Mesodermal cell (in vitro differentiated cells): ENCODE results near the gene FAM83C.

Source experiments
- H3K27ac ChIP-seq: 2 replicates; pipeline ENCODE4 v1.7.0; 2013; ENCODE audit warnings: mild to moderate bottlenecking, low read depth, low read length, moderate library complexity; ENCODE audit not compliant: severe bottlenecking
- H3K36me3 ChIP-seq: 2 replicates; pipeline ENCODE4 v1.7.1; 2013; ENCODE audit warnings: mild to moderate bottlenecking, low read length, moderate library complexity; ENCODE audit not compliant: control insufficient read depth, insufficient read depth
- H3K4me1 ChIP-seq: one replicate; pipeline ENCODE4 v1.7.1; 2013; ENCODE audit warnings: mild to moderate bottlenecking, low read length; ENCODE audit not compliant: insufficient read depth, control insufficient read depth, poor library complexity, severe bottlenecking
- H3K4me3 ChIP-seq: 2 replicates; pipeline ENCODE4 v1.7.0; 2013; ENCODE audit warnings: low read length, control low read depth, mild to moderate bottlenecking; ENCODE audit not compliant: insufficient read depth, poor library complexity, severe bottlenecking; ENCODE audit errors: extremely low read depth
- H3K9me3 ChIP-seq: 2 replicates; pipeline ENCODE4 v1.7.1; 2013; ENCODE audit warnings: mild to moderate bottlenecking, low read length, moderate library complexity; ENCODE audit not compliant: control insufficient read depth
- WGBS, 2 experiments: methylation state at CpG; one replicate each; pipeline ENCODE4 v1.1.5; 2013; ENCODE audit warnings: missing lambda C conversion rate in 2 of 2; ENCODE audit not compliant: insufficient coverage in 2 of 2; 5-methylcytosine and 5-hydroxymethylcytosine counted together

FAM83C gene

GRCh38 chr20:35297155-35297554 lies 4.9 kb upstream of the FAM83C start:
- H3K36me3 ChIP-seq: no peaks in the 10 kb centered on the region
- no peak overlapping the region for H3K27ac ChIP-seq
- H3K9me3 ChIP-seq: no peaks in the 10 kb centered on the region
- no peak overlapping the region for H3K4me3 ChIP-seq
- no peaks in the 10 kb centered on the region for H3K4me1 ChIP-seq
- 76 to 95% methylated on average over 3 to 7 of the region's 8 CpGs for WGBS, 2 experiments

GRCh38 chr20:35296101-35296554 lies 3.9 kb upstream of the FAM83C start:
- Histone ChIP-seq H3K9me3 (no peaks in the 10 kb centered on the region), H3K4me1 (no peaks in the 10 kb centered on the region), H3K4me3 (no peak overlapping the region), H3K36me3 (no peaks in the 10 kb centered on the region), H3K27ac (no peak overlapping the region)
- 82 to 92% methylated on average over 8 to 9 of the region's 9 CpGs for WGBS, 2 experiments

DNA sequence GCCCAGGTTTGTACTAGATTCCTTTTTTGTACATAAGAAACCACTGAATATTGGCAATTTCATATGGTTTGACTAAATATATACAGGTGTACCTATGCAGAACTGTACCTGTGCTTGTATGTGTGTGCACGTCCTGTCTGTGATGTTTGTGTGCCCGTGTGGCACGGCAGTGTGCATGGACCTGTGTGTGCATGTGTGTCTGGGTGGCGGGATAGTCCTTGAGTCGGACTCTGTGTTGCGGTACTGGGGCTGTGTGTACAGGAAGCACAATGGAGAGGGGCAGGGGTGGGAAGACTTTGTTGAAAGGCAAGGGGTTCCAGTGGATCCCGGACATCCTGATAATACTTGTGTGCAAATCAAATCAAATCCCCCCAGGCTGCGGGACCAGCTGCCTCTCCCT lies 3.4 kb upstream of the FAM83C start:
- no peaks in the 10 kb centered on the region for H3K36me3 ChIP-seq
- no peak overlapping the region for H3K27ac ChIP-seq
- no peaks in the 10 kb centered on the region for H3K9me3 ChIP-seq
- H3K4me1 ChIP-seq: no peaks in the 10 kb centered on the region
- 86 to 95% methylated on average over 4 to 7 of the region's 8 CpGs for WGBS, 2 experiments
- H3K4me3 ChIP-seq: no peak overlapping the region

DNA sequence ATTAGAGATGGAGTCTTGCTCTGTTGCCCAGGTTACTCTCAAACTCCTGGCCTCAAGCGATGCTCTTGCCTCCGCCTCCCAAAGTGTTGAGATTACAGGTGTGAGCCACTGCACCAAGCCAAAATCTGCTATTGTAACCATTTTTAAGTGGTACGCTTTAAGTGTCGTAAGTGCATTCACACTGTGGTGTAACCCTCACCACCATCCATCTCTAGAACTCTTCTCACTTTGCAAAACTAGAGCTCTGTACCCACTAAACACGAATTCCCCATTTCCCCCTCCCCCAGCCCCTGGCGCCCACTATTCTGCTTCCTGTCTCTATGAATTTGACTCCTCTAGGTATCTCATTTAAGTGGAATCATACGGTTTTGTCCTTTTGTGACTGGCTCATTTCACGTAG lies 2.8 kb upstream of the FAM83C start:
- Histone ChIP-seq H3K36me3 (no peaks in the 10 kb centered on the region), H3K4me3 (no peak overlapping the region), H3K27ac (no peak overlapping the region), H3K4me1 (no peaks in the 10 kb centered on the region), H3K9me3 (no peaks in the 10 kb centered on the region)
- 88 to 94% methylated on average over 6 to 7 of the region's 8 CpGs for whole genome bisulfite sequencing, 2 experiments

- Histone ChIP-seq H3K27ac (no peak overlapping the region), H3K9me3 (no peaks in the 10 kb centered on the region), H3K4me1 (no peaks in the 10 kb centered on the region), H3K36me3 (no peaks in the 10 kb centered on the region), H3K4me3 (no peak overlapping the region)
- 77 to 79% methylated on average over 3 of the region's 5 CpGs for WGBS, 2 experiments
Measured at GRCh38 chr20:35294293-35294685, 2.1 kb upstream of the FAM83C start.

GRCh38 chr20:35293303-35294292 lies 1.4 kb upstream of the FAM83C start:
- H3K4me3 ChIP-seq: no peak overlapping the region
- 97 to 98% methylated on average over 12 to 16 of the region's 19 CpGs for WGBS, 2 experiments
- H3K4me1 ChIP-seq: no peaks in the 10 kb centered on the region
- no peaks in the 10 kb centered on the region for H3K9me3 ChIP-seq
- H3K27ac ChIP-seq: no peak overlapping the region
- no peaks in the 10 kb centered on the region for H3K36me3 ChIP-seq

DNA sequence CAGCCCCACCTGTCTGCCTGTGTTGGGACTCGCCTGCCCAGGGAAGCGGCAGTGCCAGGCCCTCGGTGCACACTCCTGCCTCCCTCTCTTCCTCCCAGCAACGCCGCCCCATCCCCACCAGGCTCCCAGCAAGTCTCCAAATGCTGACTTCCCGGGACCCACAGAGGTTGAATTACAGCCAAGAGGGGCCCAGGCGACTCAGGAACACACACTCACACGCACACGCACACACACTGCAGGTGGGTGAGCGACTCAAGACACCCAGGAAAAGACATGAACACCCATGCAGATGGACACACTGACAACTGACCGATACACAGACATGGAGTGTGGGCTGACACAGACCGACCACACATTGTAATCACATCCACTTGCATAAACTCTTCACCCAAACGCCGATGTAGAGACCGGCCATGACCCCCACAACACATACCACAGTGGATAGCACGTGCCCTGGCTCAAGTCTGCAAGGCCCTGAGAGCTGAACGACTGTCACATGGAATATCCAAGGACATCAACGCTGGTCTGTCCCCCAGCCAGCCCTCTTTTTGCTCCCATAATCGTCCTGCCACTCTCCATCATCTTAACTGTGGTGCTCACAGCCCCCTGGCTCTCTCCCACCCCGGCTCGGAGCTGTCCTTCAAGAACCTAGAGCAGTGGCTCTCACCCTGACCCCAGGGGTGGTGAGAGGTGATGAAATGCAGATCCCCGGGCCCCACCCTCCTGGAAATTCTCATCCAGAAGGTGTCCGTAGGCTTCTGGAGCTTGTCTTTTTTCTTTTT lies 470 bp upstream of the FAM83C start:
- H3K4me3 ChIP-seq: no peak overlapping the region
- H3K27ac ChIP-seq: no peak overlapping the region
- H3K36me3 ChIP-seq: no peaks in the 10 kb centered on the region
- no peaks in the 10 kb centered on the region for H3K9me3 ChIP-seq
- 86 to 88% methylated on average over 12 to 19 of the region's 23 CpGs for WGBS, 2 experiments
- H3K4me1 ChIP-seq: no peaks in the 10 kb centered on the region

DNA sequence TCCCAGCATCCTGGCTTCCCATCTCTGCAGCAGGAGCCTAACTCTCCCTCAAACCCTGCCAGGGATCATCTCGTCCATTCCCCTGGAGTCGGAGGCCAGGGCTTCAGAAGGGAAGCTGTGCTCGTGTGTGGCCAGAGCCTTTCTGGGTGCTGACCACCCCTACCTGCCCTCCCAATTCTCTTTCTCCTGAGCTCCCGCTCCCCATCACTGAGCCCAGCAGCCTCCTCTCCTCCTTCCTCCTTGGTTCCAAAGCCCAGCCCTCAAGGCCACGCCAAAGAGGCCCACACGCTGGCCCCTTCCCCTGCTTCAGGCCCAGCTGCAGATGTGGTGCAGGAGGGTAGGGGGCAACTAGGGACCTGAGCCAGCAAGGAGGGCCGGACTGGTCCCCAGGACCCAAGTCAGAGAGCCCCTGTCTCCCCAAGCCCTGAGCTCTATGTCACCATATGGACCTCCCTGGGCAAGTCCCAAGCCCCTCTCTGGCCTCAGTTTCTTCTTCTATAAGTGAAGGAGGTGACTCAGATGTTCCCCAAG lies 1.3 kb downstream of the FAM83C start:
- H3K4me3 ChIP-seq: no peak overlapping the region
- no peaks in the 10 kb centered on the region for H3K4me1 ChIP-seq
- H3K27ac ChIP-seq: no peak overlapping the region
- no peaks in the 10 kb centered on the region for H3K36me3 ChIP-seq
- H3K9me3 ChIP-seq: no peaks in the 10 kb centered on the region
- WGBS, 2 experiments: 86 to 92% methylated on average over 4 to 5 of the region's 7 CpGs

GRCh38 chr20:35290186-35290886 lies 1.9 kb downstream of the FAM83C start:
- no peak overlapping the region for H3K27ac ChIP-seq

GRCh38 chr20:35288325-35289060 lies 3.7 kb downstream of the FAM83C start:
- 89 to 90% methylated on average over 13 to 15 of the region's 19 CpGs for WGBS, 2 experiments
- H3K4me3 ChIP-seq: no peak overlapping the region
- peaks cover 2% of the 10 kb centered on the region for H3K4me1 ChIP-seq
- no peaks in the 10 kb centered on the region for H3K9me3 ChIP-seq
- peaks cover under 1% of the 10 kb centered on the region for H3K36me3 ChIP-seq
- no peak overlapping the region for H3K27ac ChIP-seq

More at GRCh38 chr20:35290186-35290886, 1.9 kb downstream of the FAM83C start:
- 79 to 82% methylated on average over 6 to 7 of the region's 7 CpGs for WGBS, 2 experiments
- Histone ChIP-seq H3K36me3 (no peaks in the 10 kb centered on the region), H3K4me1 (no peaks in the 10 kb centered on the region), H3K4me3 (no peak overlapping the region), H3K9me3 (no peaks in the 10 kb centered on the region)
